Astrocyte (in vitro differentiated cells and primary cell): ENCODE measurements around the gene FBXO47. TPM values are rescaled to one million over a fixed set of nuclear protein-coding genes. Genes with fewer than 3 reads are reported as not detected.

Experiments used
- DNase-seq: peaks from one replicate; pipeline ENCODE4 v3.0.0-alpha.2; 2010; ENCODE audit warnings: low read depth
- FAIRE-seq: peaks from 2 replicates; lab custom pipeline; 2011; peaks lifted over from hg19 to GRCh38; lab: Jason Lieb, UNC
- H2AFZ ChIP-seq: 2 replicates; pipeline ENCODE4 v1.6.0; 2012; ENCODE audit warnings: low read depth, low read length, inconsistent platforms
- H3K27ac ChIP-seq: 2 replicates; pipeline ENCODE4 v1.5.1; 2011; ENCODE audit warnings: low read depth, low read length, inconsistent platforms
- H3K27me3 ChIP-seq: 2 replicates; pipeline ENCODE4 v1.6.0; 2011; ENCODE audit warnings: low read length, inconsistent platforms; ENCODE audit not compliant: insufficient read depth
- H3K36me3 ChIP-seq: 2 replicates; pipeline ENCODE4 v1.5.1; 2011; ENCODE audit warnings: low read length, inconsistent platforms; ENCODE audit not compliant: insufficient read depth
- H3K4me1 ChIP-seq: 2 replicates; pipeline ENCODE4 v1.5.1; 2011; ENCODE audit warnings: low read length, inconsistent platforms; ENCODE audit not compliant: insufficient read depth
- H3K4me2 ChIP-seq: 2 replicates; pipeline ENCODE4 v1.6.0; 2012; ENCODE audit warnings: low read length, inconsistent platforms
- H3K4me3 ChIP-seq: 2 replicates; pipeline ENCODE4 v1.5.1; 2011; ENCODE audit warnings: low read depth, mild to moderate bottlenecking, low read length, inconsistent platforms; ENCODE audit not compliant: insufficient read depth
- H3K79me2 ChIP-seq: 2 replicates; pipeline ENCODE4 v1.6.0; 2012; ENCODE audit warnings: mild to moderate bottlenecking, low read length, inconsistent platforms; ENCODE audit not compliant: insufficient read depth
- H3K9ac ChIP-seq: 2 replicates; pipeline ENCODE4 v1.6.0; 2012; ENCODE audit warnings: mild to moderate bottlenecking, low read length, inconsistent platforms
- H3K9me3 ChIP-seq: 2 replicates; pipeline ENCODE4 v1.5.1; 2012; ENCODE audit warnings: low read depth, mild to moderate bottlenecking, low read length, inconsistent platforms; ENCODE audit not compliant: insufficient read depth
- H4K20me1 ChIP-seq: 2 replicates; pipeline ENCODE4 v1.6.0; 2012; ENCODE audit warnings: low read length, inconsistent platforms; ENCODE audit not compliant: insufficient read depth
- H3K27ac Mint-ChIP-seq: one replicate; pipeline ENCODE4 v1.8.0; 2021; ENCODE audit warnings: mild to moderate bottlenecking, mixed read lengths; ENCODE audit not compliant: unreplicated experiment
- H3K27me3 Mint-ChIP-seq: one replicate; pipeline ENCODE4 v1.8.0; 2021; ENCODE audit warnings: low read depth, mixed read lengths; ENCODE audit not compliant: unreplicated experiment
- H3K36me3 Mint-ChIP-seq: one replicate; pipeline ENCODE4 v1.8.0; 2021; ENCODE audit warnings: low read depth, mixed read lengths; ENCODE audit not compliant: unreplicated experiment
- H3K4me1 Mint-ChIP-seq: one replicate; pipeline ENCODE4 v1.8.0; 2021; ENCODE audit warnings: low read depth, mixed read lengths; ENCODE audit not compliant: unreplicated experiment
- H3K4me3 Mint-ChIP-seq: one replicate; pipeline ENCODE4 v1.8.0; 2021; ENCODE audit warnings: mild to moderate bottlenecking, moderate library complexity, mixed read lengths; ENCODE audit not compliant: unreplicated experiment
- H3K9me3 Mint-ChIP-seq: one replicate; pipeline ENCODE4 v1.8.0; 2021; ENCODE audit warnings: mild to moderate bottlenecking, mixed read lengths; ENCODE audit not compliant: unreplicated experiment
- EZH2 ChIP-seq: IDR thresholded peaks from 2 replicates; pipeline ENCODE4 v1.6.1; 2012; ENCODE audit warnings: mild to moderate bottlenecking, low read length, inconsistent platforms; ENCODE audit not compliant: insufficient read depth
- total RNA-seq: library from RNA; stranded (reverse); gene quantifications from 2 replicates; pipeline ENCODE4 v1.2.1, GENCODE V29; 2021
- TF ChIP-seq, protein P1 (sequence below): IDR thresholded peaks from 2 replicates; pipeline ENCODE4 v1.5.1; 2011; ENCODE audit warnings: low read depth, mild to moderate bottlenecking, inconsistent platforms, low read length, moderate library complexity; ENCODE audit not compliant: insufficient read depth

The FBXO47 gene
- total RNA-seq, 1 donor from 2014 or later = not detected

DNA sequence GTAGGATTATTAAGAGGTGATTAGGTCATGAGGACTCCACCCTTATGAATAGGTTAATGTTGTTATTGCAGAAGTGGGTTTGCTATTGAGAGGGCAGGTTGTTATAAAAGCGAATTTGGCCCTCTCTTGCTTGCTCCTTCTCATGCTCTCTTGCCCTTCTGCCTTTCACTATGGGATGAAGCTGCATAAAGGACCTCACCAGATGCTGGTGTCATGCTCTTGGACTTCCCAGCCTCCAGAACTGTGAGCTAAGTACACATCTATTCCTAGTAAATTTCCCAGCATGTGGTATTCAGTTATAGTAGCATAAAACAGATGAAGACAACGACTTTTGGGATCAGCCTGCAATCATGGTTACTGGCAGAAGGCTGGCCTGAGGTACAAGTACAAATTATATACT lies 41.4 kb upstream of the FBXO47 start:
- H3K79me2 ChIP-seq = no peaks in the 10 kb centered on the region
- peaks cover 3% of the 10 kb centered on the region for H3K27me3 ChIP-seq
- Mint-ChIP-seq H3K27me3 (peaks cover 3% of the 10 kb centered on the region), H3K4me1 (no peaks in the 10 kb centered on the region), H3K36me3 (peaks cover 2% of the 10 kb centered on the region), H3K27ac (no peak overlapping the region), H3K9me3 (peaks cover 12% of the 10 kb centered on the region), H3K4me3 (no peak overlapping the region)
- H2AFZ ChIP-seq = no peak overlapping the region
- H4K20me1 ChIP-seq = no peaks in the 10 kb centered on the region
- H3K9ac ChIP-seq = no peak overlapping the region
- no peak for DNase-seq
- no peak overlapping the region for H3K27ac ChIP-seq
- H3K4me2 ChIP-seq = no peak overlapping the region
- no peak for TF ChIP-seq EZH2
- TF ChIP-seq, protein P1, sequence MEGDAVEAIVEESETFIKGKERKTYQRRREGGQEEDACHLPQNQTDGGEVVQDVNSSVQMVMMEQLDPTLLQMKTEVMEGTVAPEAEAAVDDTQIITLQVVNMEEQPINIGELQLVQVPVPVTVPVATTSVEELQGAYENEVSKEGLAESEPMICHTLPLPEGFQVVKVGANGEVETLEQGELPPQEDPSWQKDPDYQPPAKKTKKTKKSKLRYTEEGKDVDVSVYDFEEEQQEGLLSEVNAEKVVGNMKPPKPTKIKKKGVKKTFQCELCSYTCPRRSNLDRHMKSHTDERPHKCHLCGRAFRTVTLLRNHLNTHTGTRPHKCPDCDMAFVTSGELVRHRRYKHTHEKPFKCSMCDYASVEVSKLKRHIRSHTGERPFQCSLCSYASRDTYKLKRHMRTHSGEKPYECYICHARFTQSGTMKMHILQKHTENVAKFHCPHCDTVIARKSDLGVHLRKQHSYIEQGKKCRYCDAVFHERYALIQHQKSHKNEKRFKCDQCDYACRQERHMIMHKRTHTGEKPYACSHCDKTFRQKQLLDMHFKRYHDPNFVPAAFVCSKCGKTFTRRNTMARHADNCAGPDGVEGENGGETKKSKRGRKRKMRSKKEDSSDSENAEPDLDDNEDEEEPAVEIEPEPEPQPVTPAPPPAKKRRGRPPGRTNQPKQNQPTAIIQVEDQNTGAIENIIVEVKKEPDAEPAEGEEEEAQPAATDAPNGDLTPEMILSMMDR = no peak
- no peaks in the 10 kb centered on the region for H3K36me3 ChIP-seq
- no peak for FAIRE-seq
- H3K4me3 ChIP-seq = no peak overlapping the region
- no peaks in the 10 kb centered on the region for H3K4me1 ChIP-seq
- H3K9me3 ChIP-seq = no peaks in the 10 kb centered on the region

DNA sequence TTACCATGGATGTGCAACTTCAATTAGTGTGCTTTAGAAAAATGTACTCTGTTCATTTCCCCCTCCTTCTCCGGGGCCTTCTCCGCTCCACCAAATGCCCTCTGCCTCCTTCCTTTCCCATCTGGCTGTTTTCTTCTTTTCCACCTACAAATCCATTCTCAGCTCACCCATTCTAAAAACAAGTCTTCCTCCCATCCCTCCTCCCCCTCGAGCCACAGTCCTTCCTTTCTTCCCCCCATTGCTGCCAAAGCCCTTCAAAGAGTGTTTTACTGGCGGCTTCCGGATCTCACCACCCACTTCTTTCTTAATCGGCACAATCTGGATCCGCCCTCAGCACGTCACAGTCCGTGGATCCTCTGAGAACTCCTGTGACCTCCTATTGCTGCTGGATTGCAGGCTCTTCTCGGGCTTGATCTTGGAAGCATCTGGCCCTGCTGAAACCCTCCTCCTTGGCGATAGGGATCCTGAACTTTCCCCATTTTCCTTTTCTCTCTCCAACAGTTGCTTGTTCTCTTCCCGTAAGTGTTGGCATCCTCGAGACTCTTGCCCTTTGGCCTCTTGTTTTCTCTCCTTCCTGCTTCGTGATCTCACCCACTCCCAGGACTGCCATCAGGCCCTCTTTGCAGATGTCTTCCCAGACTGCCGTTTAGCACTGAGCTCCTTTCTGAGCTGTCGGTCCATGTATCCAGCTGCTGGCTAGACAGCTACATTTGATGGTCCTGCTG lies 36.0 kb upstream of the FBXO47 start:
- Mint-ChIP-seq H3K36me3 (peaks cover 13% of the 10 kb centered on the region), H3K27me3 (peaks cover 6% of the 10 kb centered on the region), H3K4me3 (no peak overlapping the region), H3K9me3 (peaks cover 30% of the 10 kb centered on the region), H3K4me1 (no peaks in the 10 kb centered on the region), H3K27ac (no peak overlapping the region)
- no peak for FAIRE-seq
- Histone ChIP-seq H3K4me1 (peaks cover 5% of the 10 kb centered on the region), H3K27me3 (no peaks in the 10 kb centered on the region), H3K36me3 (no peaks in the 10 kb centered on the region), H4K20me1 (no peaks in the 10 kb centered on the region), H3K4me2 (peak overlapping the region; percentile 15), H2AFZ (peak overlapping the region; percentile 71), H3K27ac (no peak overlapping the region), H3K79me2 (no peaks in the 10 kb centered on the region), H3K9ac (no peak overlapping the region), H3K4me3 (no peak overlapping the region), H3K9me3 (no peaks in the 10 kb centered on the region)
- DNase-seq = peak; percentile 41
- no peak for TF ChIP-seq EZH2
- TF ChIP-seq, protein P1 = no peak
